EL (cell line): ENCODE data around the gene STAT5B.
"Not testable (repeated sequence)": the region's sequence is repeated elsewhere in the genome, so short reads cannot be mapped to it uniquely, and the experiment has no call there.

Experiments
- DNase-seq: peaks from one replicate; pipeline ENCODE4 v3.0.0-alpha.2; 2016

The STAT5B gene

GRCh38 chr17:42305543-42306384 is 29.6 kb upstream of the STAT5B start:
- DNase-seq, result no peak

- not testable (repeated sequence) for DNase-seq
These were observed 28.8 kb upstream of the STAT5B start for GRCh38 chr17:42305031-42305330.

GRCh38 chr17:42304187-42305030 is 28.2 kb upstream of the STAT5B start:
- no peak for DNase-seq

GRCh38 chr17:42303694-42304093 is 27.5 kb upstream of the STAT5B start:
- no peak for DNase-seq

GRCh38 chr17:42301022-42301421 is 24.8 kb upstream of the STAT5B start:
- DNase-seq, result no peak

GRCh38 chr17:42299913-42300312 is 23.7 kb upstream of the STAT5B start:
- not testable (repeated sequence) for DNase-seq

- DNase-seq, result not testable (repeated sequence)
These were observed 23.2 kb upstream of the STAT5B start for GRCh38 chr17:42299361-42299760.

GRCh38 chr17:42297775-42298174 is 21.6 kb upstream of the STAT5B start:
- not testable (repeated sequence) for DNase-seq

GRCh38 chr17:42296012-42296411 is 19.8 kb upstream of the STAT5B start:
- DNase-seq, result no peak

- DNase-seq, result no peak
These were observed 18.5 kb upstream of the STAT5B start for GRCh38 chr17:42294469-42295398.

GRCh38 chr17:42291129-42291528 is 14.9 kb upstream of the STAT5B start:
- no peak for DNase-seq

- no peak for DNase-seq
These were observed 14.4 kb upstream of the STAT5B start for GRCh38 chr17:42290577-42290976.

- no peak for DNase-seq
These were observed 13.5 kb upstream of the STAT5B start for GRCh38 chr17:42289611-42290181.

- DNase-seq, result no peak
These were observed 12.8 kb upstream of the STAT5B start for GRCh38 chr17:42288803-42289610.

GRCh38 chr17:42287977-42288802 is 12.0 kb upstream of the STAT5B start, which contains the start of gene STAT5A:
Gene STAT5A, plus strand, starts transcription at chr17:42288498. Its CDS starts 914 bp downstream, at chr17:42289412.
- peak; percentile 72 for DNase-seq

GRCh38 chr17:42287305-42287976 is 11.2 kb upstream of the STAT5B start:
- no peak for DNase-seq

GRCh38 chr17:42286411-42287221 is 10.4 kb upstream of the STAT5B start:
- DNase-seq, result no peak

GRCh38 chr17:42285346-42286050 is 9.3 kb upstream of the STAT5B start:
- DNase-seq, result no peak
